Stimulated activated CD8-positive, alpha-beta memory T cell treated with anti-CD3 and anti-CD28 coated beads, Interleukin-7, amount 100 ng/mL, for 4 hours (primary cell): ENCODE data around the gene ZSCAN12.
A peak's percentile ranks its signal among the peaks of the same experiment; 100 is the strongest.

Experiments used
- DNase-seq, 2 donors: peaks; one replicate each; pipeline ENCODE4 v3.0.0-alpha.2; 2020; ENCODE audit warnings: low read depth in 2 of 2

ZSCAN12 gene

DNA sequence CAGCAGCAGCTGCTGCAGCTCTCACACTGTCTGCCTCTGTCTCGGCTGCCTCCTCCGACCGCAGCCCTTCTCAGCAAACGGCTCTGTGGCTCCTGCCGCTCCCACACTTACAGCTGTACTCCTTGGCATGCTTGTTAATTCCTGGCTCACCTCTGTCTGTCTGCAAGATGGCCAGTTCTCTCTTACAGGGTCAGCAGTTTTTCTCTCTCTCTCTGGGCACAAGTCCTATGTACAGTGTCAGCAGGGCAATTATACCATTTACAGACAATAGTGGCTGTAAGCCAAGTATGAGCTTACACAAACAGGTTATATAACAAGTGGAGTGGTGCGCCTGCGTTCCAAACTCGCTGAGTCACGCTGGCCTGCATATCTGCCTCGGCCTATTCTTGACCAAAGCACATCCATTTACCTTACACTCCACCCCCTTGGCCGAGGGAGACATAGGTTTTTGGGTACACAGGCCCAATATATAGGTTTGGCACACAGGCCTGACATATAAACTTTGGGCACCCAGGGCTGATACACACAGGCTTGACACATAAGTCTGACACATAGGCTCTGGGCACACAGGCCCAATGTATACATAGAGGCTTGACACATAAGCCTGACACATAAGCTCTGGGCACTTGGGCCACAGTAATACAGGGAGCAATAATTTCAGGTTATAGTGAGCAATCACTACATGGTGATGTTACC, 45.4 kb downstream of the ZSCAN12 start:
- DNase-seq: no peak

DNA sequence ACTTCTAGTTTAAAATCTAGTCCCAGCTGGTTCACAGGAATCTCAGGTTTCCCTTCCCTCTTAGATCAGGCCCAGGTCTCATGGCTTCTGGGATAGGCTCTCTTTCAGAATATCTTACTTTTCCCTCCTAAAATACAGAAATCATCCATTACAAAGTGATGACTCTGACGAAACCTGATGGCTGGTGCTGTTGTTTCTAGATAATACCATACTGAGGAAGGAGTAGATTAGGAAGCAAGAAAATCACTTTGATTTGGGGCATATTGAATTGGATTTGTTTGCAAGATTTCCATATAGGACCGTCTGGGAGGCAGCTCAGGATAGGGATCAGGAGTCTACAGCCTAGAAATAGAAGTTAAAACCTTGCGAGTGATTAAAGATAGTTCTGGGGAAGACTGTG, 46.2 kb downstream of the ZSCAN12 start:
- DNase-seq: no peak

DNA sequence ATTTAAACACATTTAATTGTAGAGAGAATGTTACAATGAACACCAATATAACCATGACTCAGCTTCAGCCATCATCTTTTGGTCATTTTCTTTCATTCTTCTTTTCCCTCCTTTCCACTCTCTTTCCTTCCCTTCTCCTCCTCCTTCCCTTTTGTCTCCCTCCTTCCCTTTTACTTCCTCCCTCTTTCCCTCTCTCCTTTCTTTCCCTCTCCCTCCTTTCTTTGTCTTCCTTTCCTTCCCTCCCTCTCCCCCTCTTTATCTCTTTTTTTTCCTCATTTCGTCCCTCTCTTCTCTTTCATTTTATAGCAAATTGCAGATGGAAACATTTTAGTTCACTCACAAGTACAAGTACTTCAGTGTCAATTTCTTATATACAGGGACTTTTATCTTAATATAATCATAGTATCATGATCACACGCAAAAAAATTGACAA, 48.0 kb downstream of the ZSCAN12 start:
- DNase-seq: no peak

DNA sequence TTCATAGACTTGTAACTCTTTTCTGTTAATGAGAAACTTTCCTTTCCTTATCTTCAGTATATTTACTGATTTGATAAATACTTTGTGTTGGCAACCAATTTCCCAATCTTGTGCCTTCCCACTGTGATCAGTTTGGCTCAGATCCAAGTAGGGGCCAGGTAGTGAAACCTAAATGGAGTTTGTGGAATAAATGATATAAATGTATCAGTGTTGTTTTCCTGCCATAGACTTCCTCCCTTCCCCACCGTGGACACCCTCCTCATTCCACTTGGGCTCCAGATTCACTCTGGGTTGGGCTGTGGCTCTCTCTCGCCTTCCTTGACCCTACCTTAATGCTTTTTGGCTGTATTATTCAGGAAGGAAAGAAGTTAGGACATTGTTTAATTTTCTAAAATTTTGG, 48.5 kb downstream of the ZSCAN12 start:
- no peak for DNase-seq

DNA sequence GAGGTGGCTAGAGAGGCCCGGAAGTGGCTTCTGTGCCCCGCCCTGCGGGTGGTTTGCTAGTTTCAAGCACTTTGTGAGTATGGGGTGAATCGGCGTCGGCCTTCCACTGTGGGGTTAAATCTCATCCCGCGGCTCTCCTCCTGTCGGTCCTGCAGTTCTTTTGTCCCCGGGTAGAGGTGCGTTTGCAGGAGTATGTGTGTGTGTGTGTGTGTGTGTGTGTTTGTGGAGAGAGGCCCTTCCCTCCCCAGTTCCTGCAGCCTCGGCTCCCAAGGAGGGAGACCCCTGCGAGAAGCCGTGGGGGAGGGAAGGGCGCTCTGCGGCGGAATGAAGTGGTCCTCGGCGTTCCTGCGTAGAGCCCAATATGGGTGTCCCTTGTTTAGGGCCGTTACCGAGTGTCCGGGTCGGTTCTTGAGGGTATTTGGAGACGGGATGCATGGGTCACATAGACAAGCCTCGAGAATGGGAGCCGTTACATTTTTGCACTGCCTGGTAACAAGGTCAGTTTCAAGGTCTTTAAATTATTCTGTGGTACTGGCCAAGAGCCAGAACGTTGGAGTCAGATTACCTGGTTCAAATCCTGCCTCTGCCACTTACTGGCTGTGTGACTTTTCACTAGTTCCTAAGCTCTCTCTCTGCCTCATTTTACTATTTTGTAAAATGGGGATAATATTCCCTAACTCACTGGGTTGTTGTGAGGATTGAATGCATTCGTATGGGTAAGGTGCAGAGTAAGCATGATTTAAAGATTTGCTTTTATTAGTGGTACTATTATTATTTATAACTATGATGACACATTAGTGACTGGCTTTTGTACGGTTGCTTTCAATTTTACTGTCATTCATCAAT, 49.4 kb downstream of the ZSCAN12 start, which contains the start of gene ZKSCAN3:
ZKSCAN3 (plus strand) TSS at position 56 of the 846 bp plus-strand sequence. CDS start 9,640 bp downstream, outside the sequence.
- DNase-seq: peak; percentile 80 to 82

DNA sequence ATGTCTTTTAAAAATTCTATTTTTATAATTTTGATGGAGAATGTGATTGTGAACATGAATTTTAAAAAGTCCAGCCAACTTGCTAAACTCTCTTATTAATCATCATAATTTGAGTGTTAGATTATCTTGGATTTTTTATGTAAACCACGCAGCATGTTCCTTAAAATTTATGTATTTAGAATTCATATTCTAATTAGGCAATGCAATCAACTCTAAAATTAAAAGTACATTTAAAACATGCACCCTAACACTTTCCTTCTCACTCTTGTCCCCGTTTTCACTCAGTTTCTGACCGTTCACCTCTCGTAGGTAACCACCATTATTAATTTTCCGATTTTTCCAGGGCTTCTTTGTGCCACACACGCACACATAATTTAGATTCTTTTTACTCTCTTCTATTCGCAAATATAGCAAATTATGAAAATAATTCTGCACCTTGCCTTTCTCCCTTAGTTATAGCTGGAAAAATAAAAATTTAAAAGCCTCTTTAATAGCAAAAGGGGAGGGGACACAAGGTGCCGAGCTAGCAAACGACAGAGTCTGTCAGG, 50.1 kb downstream of the ZSCAN12 start:
- DNase-seq: no peak

DNA sequence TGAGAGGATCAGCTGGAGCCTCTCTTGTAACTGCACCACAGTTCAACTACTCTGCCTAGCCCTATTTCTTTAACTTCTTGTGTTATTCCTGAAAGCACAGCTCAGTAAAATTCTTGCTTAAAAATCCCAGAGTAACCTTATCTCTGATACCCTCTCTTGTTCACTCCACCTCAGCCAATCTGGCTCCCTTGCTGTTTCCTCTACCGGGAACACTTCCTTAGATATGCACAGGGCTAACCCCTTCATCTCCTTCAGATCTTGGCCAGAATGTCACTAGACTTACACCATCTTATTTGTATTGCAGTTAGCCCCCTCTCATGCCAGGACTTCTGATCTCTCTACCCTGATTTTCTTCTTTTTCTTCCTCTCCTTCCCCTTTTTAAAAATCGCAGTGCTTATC, 52.4 kb downstream of the ZSCAN12 start:
- DNase-seq: no peak

DNA sequence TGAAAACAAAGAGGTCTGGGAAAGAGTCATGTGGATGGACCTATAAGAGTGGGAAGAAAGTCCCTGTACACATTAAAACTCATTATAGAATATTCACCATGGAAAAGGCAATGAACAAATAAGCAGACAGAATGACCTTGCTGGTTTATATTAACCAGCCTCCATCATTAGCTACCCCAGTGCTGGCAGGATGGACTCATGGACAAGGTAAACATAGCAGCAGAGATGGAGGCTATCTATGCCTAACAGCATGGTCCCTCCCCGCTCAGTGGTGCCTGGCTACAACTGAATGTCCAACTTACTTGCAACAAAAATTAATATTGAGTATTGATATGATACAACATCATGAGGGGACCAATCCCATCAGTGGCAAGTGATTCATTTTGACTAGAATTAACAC, 54.3 kb downstream of the ZSCAN12 start:
- no peak for DNase-seq

DNA sequence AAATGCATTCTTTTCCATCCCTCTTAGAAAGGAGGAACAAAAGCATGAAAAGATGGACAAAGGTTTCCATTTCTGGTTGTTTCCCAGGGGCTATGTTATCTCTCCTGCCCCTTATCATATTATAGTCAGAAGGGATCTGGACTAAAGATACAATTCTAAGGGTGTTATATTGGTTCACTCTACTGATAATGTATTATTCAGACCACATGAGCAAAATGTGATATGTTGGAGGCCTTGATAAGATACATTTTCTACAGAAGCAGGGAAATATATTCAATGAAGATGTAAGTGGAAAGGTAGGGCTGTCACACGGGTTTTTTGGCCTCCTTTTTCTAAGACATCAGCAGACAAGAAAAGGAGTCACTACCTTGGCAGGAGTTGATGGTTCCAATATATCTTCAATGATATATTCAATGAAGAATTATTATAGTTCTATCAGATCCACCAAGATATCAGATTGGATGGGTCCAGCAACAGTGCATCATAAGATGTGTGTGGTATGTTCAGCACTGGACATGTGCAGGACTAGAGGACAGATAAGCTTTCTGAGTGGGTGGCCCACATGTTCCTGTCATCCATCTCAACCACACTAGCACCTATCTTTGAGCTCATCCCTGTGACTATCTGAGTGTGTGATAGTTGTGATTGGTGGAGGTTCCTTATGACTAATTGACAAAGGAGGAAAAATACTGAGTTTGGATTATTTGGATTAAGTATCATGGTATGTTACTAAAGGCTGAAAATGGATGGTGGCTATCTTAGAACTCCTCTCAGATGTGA, 55.5 kb downstream of the ZSCAN12 start:
- DNase-seq: no peak

DNA sequence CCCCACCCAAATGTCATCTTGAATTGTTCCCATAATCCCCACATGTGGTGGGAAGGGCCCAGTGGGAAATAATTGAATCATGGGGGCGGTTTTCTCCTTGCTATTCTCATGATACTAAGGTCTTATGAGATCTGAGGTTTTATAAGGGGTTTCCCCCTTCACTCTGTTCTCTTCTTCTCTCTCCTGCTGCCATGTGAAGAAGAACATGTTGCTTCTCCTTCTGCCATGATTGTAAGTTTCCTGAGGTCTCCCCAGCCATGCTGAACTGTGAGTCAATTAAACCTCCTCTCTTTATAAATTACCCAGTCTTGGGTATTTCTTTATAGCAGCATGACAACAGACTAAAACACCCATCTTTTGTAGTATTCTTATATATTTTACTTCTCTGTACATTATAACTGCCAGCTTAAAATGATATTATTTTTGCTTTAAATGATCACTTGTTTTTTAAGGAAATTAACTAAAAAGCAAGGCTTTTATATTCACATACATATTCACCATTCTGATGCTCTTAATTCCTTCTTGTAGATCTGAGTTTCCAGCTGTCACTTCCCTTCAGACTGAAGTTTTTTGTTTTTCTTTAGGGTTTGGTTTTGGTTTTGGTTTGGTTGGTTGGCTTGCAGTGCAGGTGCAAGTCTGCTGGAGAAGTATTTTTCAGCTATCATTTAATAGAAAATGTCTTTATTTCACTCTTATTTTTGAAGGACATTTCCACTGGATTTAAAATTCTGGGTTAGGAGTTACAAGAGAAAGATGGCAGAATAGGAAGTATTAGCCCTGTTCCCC, 59.0 kb downstream of the ZSCAN12 start:
- DNase-seq: no peak

DNA sequence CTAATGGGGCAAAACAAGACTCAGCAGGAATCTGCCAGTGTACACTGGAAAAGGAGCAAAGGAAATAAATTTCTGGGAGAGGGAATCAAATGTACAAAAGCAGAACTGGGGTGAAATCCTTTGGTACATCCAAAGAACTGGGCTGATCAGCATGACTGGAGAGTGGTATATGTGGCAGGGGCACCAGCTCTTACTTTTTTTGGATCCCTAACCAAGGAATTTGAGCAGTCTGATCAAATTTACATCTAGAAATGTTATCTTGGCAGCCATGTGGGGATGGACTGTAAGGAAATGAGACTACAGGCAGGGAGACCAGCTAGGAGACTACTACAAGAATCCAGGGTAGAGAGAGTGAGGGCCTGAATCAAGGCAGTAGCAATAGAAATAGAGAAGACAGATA, 62.4 kb downstream of the ZSCAN12 start:
- no peak for DNase-seq

DNA sequence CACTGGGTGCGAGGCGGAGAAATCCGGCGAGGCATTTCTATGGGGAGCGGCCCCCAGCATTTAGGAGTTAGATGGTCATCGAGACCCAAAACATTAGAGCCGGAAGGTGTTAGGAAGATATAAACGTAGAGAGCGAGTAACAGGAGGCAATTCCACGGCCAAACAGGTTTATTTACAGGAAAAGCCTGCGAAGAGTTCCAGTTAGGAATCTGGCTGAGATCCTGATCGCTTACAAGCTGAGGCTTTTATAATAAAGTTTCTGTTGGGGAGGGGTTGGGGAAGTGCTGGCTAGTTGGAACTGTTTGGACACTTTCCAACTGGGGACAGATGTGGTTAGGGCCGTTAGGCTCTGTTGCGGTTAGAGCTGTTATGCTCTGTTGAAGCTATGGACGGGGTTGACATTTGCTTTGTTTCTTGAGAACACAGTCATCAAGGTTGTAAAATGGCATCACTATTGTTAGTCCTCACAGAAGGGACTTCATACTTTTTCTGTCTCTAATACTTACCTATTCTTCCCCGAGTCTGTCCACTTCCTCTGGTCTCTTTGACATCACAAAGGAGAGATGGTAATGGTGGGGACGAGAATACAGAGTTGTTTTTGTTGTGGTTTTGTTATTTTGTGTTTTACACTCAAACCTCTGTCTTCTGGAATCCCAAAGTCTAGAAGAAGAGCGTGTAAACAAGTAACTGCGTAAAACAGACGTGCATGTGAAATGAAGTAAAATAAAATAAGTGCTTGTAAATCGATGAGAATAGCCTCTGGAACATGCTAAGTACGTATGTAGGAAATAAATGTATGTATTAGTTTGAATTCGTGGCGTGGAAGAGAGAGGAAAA, 63.0 kb downstream of the ZSCAN12 start:
- DNase-seq: peak in 1 of 2 donors; percentile 7

DNA sequence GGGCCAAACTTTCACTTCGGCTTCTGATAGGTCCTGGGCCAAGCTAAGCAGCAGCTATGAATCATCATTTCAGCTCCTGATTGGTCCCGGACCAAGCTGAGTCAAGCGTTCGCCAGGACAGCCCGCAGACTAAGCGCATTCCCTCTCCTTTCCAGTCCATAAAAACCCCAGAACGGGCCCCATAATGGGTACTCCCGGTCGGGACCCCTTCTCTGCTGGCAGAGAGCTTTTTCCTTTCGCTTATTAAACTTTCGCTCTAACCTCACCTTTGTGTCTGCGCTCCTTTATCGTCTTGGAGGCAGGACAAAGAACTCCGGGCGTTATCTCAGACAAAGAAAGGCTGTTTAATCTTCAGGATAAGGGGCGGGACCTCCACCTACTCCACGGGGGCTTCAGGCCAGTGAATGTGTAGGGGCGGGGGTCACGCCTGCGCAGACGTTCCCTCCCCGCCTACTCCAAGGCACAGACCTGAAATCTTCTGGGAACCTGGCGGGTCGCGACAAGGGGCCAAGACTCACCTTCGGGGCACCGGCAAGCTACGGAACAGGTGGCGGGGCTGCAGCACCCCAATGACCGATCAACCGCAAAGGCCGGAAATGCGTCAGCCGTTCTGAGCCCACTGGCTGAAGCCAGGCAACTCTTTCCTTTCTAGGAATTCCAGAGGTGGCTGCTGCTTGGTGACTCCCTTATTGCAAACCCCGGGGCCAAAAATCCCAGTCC, 63.8 kb downstream of the ZSCAN12 start, which contains the start of gene ZSCAN31:
ZSCAN31 (minus strand) TSS at position 585 of the 720 bp plus-strand sequence. CDS start 6,465 bp downstream, outside the sequence.
- DNase-seq: peak; percentile 76 to 87

DNA sequence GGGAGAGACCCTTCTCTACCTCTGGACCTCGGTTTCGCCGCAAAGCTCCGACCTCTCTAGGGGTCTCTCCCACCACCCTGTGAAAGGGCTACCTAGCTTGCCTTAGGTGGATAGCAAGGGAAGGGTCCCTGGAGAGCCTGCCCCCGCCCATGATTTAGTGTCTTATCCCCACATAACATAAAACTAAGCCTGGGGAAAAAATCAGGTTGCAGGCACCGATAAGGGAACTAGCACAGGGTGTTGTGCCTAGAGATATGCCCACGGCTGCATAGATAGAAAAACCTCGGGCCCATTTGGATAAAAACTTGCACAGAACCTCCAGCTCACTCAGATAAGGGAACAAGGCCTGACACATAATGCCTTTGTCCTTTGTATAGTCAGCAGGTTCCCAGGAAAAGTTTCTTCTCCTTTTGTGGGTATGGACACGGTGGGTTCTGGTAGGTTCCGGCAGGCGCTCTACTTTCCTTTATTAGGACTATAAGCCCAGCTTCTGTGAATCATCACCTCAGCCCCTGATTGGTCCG, 64.4 kb downstream of the ZSCAN12 start:
- no peak for DNase-seq

DNA sequence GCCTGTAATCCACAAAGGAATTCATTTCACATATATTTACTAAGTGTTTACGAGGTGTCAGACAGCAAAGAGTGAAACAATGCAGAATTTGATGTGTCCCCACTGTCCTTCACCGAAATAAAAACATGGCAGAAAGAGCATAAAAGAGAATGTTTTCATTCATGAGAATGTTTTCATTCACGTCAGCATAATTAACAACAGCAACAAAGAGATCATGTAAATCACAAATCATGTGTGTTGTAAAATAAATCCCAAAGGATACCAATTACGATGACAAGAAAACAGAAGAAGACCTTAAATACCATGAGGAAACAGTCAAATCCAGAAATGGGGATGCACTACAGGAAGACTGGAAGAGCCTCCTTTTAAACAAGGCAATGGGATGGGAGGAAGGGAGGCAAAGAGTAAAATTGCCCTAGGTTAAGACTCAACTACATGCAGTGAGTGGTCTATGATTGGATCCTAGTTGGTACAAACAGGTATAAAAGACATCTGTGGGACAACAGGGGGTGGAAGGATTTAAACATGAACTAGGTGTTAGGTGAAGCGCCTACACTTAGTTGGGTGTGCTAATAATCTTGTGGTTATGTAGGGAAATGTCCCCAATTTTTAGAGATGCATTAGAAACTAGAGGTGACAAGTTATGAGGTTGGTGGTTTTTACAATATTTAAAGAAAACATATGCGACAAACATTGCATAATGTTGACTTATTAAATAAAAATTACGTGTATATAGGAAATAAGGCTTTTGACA, 65.1 kb downstream of the ZSCAN12 start:
- no peak for DNase-seq

DNA sequence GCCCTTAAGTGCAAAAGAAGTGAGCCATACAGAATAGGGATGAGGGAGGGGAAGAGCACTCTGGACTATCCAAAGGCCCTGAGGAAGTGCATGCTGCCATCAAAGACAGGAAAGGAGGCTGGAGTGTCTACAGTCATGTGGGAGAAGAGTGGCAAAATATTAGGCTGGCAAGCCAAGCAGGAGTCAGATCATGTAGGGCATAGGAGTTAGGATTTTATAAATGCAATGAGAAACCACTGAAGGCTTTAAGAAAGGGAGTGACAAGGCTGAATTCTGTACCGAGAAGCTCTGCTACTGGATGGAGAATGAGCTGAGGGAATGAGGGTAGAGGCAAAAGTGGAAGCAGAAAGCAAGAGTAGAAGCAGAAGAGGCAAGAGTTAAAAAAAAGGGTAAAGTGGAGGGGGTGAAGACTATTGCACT, 65.9 kb downstream of the ZSCAN12 start:
- no peak for DNase-seq

DNA sequence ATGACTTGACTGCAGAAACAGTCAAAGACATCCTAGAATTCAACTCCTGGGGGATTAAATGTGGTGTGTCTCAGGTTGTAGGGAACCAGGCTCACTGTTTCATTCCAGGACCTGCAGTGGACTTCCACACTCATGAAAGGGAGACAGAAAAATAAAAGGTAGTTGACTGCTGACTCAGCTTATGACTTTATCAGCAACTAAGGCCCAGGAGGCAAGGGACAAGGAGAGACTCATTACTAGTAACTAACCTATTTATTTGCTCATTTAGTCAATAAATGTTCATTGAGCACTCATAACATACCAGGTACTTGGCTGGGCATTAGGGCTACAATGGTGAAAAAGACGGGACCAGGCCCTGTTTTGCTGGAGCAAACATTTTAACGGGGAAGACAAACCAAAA, 66.5 kb downstream of the ZSCAN12 start:
- DNase-seq: no peak

DNA sequence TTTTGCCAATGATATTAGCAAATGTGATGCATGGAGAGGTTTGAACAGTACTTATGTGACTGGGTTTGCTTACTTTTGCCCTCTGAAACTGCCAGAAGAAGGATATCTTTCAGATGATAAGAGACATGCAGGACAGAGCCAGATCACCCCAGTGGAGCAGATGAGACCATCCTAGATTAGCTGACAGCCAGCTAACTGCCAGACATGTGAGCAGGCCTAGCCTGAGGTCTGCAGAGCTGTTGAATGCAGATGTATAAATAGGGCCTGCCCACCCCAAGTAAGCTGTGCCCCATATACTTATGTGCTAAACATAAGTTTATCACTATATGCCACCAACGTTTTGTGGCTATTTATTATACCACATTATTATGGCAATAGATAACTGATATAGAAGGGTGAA, 69.5 kb downstream of the ZSCAN12 start:
- no peak for DNase-seq
